Cardiac muscle cell (in vitro differentiated cells and primary cell): ENCODE measurements around the gene NOTCH3. TPM values are rescaled to one million over a fixed set of nuclear protein-coding genes. Genes with fewer than 3 reads are reported as not detected.

Source experiments
- DNase-seq, 2 donors: peaks; one replicate each; pipeline versions ENCODE4 v3.0.0 to v3.0.0-alpha.2; 2010 to 2017; ENCODE audit warnings: low read depth in 1 of 2, low spot score in 1 of 2
- H3K27ac ChIP-seq: fragments of 200-600 bp; sonication (generic); 2 replicates; pipeline ENCODE4 v1.5.1; 2016
- H3K27me3 ChIP-seq: fragments of 200-600 bp; sonication (generic); 2 replicates; pipeline ENCODE4 v1.6.0; 2016; ENCODE audit warnings: control low read depth
- H3K36me3 ChIP-seq: fragments of 200-600 bp; sonication (generic); 2 replicates; pipeline ENCODE4 v1.5.1; 2016; ENCODE audit warnings: control low read depth
- H3K4me1 ChIP-seq: fragments of 200-600 bp; sonication (generic); 2 replicates; pipeline ENCODE4 v1.8.1; 2017; ENCODE audit warnings: low read depth, mild to moderate bottlenecking, mixed run types
- H3K4me3 ChIP-seq: fragments of 200-600 bp; sonication (generic); 2 replicates; pipeline ENCODE4 v1.5.1; 2016; ENCODE audit warnings: mild to moderate bottlenecking
- H3K9me3 ChIP-seq: fragments of 200-600 bp; sonication (generic); 2 replicates; pipeline ENCODE4 v1.5.1; 2017; ENCODE audit warnings: low read depth, mild to moderate bottlenecking, control low read depth
- polyA plus RNA-seq: library from polyadenylated mRNA; unstranded; fragments of >200 nt; fragmentation: Nextera tagmentation; extraction: Ambion mirVana; gene quantifications from 2 replicates; pipeline ENCODE4 v1.2.1, GENCODE V29; 2016
- total RNA-seq: library from RNA; depleted of rRNA; stranded (reverse); fragments of >200 nt; gene quantifications from 2 replicates; pipeline ENCODE4 v1.2.3, GENCODE V29; 2016
- TF ChIP-seq, protein P1 (sequence below): IDR thresholded peaks from 2 replicates; pipeline ENCODE4 v1.5.1; 2012; ENCODE audit warnings: low read depth, mild to moderate bottlenecking, low read length

Gene NOTCH3
- total and polyA plus RNA-seq, 2 experiments from 2014 or later: 19.9 to 40.4 TPM

DNA sequence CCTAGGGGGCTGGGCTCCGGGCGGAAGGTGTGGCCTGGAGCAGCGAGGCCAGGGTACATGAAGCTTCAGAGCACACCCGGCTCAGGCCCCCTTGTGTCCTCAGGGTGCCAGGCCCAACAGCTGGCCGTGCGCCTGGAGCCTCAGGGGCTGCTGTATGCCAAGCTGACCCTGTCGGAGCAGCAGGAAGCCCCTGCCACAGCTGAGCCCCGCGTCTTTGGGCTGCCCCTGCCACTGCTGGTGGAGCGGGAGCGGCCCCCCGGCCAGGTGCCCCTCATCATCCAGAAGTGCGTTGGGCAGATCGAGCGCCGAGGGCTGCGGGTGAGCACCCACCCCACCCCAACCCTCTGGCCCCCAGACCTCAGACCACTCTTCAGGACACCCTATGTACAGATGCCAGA lies 90.4 kb downstream of the NOTCH3 start:
- no peak overlapping the region for H3K4me3 ChIP-seq
- no peaks in the 10 kb centered on the region for H3K9me3 ChIP-seq
- TF ChIP-seq, protein P1, sequence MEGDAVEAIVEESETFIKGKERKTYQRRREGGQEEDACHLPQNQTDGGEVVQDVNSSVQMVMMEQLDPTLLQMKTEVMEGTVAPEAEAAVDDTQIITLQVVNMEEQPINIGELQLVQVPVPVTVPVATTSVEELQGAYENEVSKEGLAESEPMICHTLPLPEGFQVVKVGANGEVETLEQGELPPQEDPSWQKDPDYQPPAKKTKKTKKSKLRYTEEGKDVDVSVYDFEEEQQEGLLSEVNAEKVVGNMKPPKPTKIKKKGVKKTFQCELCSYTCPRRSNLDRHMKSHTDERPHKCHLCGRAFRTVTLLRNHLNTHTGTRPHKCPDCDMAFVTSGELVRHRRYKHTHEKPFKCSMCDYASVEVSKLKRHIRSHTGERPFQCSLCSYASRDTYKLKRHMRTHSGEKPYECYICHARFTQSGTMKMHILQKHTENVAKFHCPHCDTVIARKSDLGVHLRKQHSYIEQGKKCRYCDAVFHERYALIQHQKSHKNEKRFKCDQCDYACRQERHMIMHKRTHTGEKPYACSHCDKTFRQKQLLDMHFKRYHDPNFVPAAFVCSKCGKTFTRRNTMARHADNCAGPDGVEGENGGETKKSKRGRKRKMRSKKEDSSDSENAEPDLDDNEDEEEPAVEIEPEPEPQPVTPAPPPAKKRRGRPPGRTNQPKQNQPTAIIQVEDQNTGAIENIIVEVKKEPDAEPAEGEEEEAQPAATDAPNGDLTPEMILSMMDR: no peak
- no peaks in the 10 kb centered on the region for H3K27me3 ChIP-seq
- peaks cover 32% of the 10 kb centered on the region for H3K36me3 ChIP-seq
- no peak overlapping the region for H3K27ac ChIP-seq
- peaks cover 6% of the 10 kb centered on the region for H3K4me1 ChIP-seq
- no peak for DNase-seq

DNA sequence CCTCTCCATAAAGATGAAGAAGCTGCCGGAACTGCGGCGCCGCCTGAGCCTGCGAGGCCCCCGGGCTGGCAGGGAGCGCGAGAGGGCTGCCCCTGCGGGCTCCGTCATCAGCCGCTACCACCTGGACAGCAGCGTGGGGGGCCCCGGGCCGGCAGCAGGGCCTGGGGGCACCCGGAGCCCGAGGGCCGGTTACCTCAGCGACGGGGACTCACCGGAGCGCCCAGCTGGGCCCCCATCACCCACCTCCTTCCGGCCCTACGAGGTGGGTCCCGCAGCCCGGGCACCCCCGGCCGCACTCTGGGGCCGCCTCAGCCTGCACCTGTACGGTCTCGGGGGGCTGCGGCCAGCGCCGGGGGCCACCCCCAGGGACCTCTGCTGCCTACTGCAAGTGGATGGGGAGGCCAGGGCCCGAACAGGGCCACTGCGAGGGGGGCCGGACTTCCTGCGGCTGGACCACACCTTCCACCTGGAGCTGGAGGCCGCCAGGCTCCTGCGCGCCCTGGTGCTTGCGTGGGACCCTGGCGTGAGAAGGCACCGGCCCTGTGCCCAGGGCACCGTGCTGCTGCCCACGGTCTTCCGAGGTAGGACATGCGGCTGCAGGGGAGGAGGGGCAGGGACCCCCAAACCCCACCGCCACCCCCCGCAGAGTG lies 90.9 kb downstream of the NOTCH3 start:
- TF ChIP-seq, protein P1: no peak
- H3K27ac ChIP-seq: no peak overlapping the region

More for the DNA sequence above, 90.9 kb downstream of the NOTCH3 start:
- Histone ChIP-seq H3K36me3 (peaks cover 32% of the 10 kb centered on the region), H3K4me1 (peaks cover 6% of the 10 kb centered on the region), H3K27me3 (no peaks in the 10 kb centered on the region), H3K4me3 (no peak overlapping the region), H3K9me3 (no peaks in the 10 kb centered on the region)
- DNase-seq: no peak

Other genes starting within 250 kb of the NOTCH3 start
- 0.63 and 1.4 TPM in 2 replicates for gene SLC1A6, start 221.1 kb downstream of the NOTCH3 start, total RNA-seq
- gene SLC1A6, start 221.1 kb downstream of the NOTCH3 start, polyA plus RNA-seq: 0.86 and 1.3 TPM in 2 replicates
- not detected in 2 replicates for gene CASP14, start 151.5 kb downstream of the NOTCH3 start, total RNA-seq
- gene CASP14, start 151.5 kb downstream of the NOTCH3 start, polyA plus RNA-seq: not detected in 2 replicates
- not detected in 2 replicates for gene OR1I1, start 118.8 kb downstream of the NOTCH3 start, total RNA-seq
- gene OR1I1, start 118.8 kb downstream of the NOTCH3 start, polyA plus RNA-seq: not detected in 2 replicates
- gene SYDE1, start 93.6 kb downstream of the NOTCH3 start, total RNA-seq: 26.1 and 48.3 TPM in 2 replicates
- 13.2 and 14.5 TPM in 2 replicates for gene SYDE1, start 93.6 kb downstream of the NOTCH3 start, polyA plus RNA-seq
- 0.70 and 1.9 TPM in 2 replicates for gene EPHX3, start 31.5 kb upstream of the NOTCH3 start, total RNA-seq
- 4.0 and 4.6 TPM in 2 replicates for gene EPHX3, start 31.5 kb upstream of the NOTCH3 start, polyA plus RNA-seq
- gene BRD4, start 131.5 kb upstream of the NOTCH3 start, total RNA-seq: 25.9 and 42.5 TPM in 2 replicates
- 86.1 and 109 TPM in 2 replicates for gene BRD4, start 131.5 kb upstream of the NOTCH3 start, polyA plus RNA-seq
- gene AKAP8, start 178.8 kb upstream of the NOTCH3 start, total RNA-seq: 16.3 and 34.5 TPM in 2 replicates
- gene AKAP8, start 178.8 kb upstream of the NOTCH3 start, polyA plus RNA-seq: 17.8 and 24.1 TPM in 2 replicates
- 207 and 410 TPM in 2 replicates for gene AKAP8L, start 218.0 kb upstream of the NOTCH3 start, total RNA-seq
- gene AKAP8L, start 218.0 kb upstream of the NOTCH3 start, polyA plus RNA-seq: 235 and 328 TPM in 2 replicates
- gene WIZ, start 249.0 kb upstream of the NOTCH3 start, total RNA-seq: 60.4 and 82.7 TPM in 2 replicates
- 40.3 and 45.9 TPM in 2 replicates for gene WIZ, start 249.0 kb upstream of the NOTCH3 start, polyA plus RNA-seq